ENCODE results near the gene RNF208. TPM values are rescaled to one million over a fixed set of nuclear protein-coding genes. Genes with fewer than 3 reads are reported as not detected.

Gene RNF208
- total and polyA plus RNA-seq, 8 donors: 4.0 to 7.8 (median 5.9) TPM

DNA sequence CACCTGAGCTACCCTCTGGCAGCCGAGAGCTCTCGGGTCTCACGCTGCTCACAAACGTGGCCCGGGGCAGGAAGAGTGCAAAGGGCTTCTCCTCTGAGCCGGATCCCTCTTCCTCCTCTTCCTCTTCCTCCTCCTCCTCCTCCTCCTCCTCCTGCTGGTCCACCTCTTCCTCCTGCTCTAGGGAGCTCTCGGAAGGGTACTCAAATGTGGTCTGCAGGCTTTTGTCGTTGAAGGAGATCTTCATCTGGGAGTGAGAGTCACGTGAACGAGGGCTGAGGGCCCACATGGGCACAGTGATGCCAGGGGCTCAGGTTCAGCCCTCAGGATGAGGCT lies 29.6 kb downstream of the RNF208 start:
- intact Hi-C loops (cut with DNase I): no loop called here
- no peak for DNase-seq
- peaks cover 0 to 28% of the 10 kb centered on the region in 2 donors for H3K36me3 ChIP-seq
- H3K9me3 ChIP-seq: no peaks in the 10 kb centered on the region
- no peak for ATAC-seq
- H3K27ac ChIP-seq: no peak overlapping the region
- H3K27me3 ChIP-seq: no peaks in the 10 kb centered on the region
- H3K4me3 ChIP-seq: no peak overlapping the region
- TF ChIP-seq, protein P1, sequence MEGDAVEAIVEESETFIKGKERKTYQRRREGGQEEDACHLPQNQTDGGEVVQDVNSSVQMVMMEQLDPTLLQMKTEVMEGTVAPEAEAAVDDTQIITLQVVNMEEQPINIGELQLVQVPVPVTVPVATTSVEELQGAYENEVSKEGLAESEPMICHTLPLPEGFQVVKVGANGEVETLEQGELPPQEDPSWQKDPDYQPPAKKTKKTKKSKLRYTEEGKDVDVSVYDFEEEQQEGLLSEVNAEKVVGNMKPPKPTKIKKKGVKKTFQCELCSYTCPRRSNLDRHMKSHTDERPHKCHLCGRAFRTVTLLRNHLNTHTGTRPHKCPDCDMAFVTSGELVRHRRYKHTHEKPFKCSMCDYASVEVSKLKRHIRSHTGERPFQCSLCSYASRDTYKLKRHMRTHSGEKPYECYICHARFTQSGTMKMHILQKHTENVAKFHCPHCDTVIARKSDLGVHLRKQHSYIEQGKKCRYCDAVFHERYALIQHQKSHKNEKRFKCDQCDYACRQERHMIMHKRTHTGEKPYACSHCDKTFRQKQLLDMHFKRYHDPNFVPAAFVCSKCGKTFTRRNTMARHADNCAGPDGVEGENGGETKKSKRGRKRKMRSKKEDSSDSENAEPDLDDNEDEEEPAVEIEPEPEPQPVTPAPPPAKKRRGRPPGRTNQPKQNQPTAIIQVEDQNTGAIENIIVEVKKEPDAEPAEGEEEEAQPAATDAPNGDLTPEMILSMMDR (IDR thresholded peaks at IDR 0.05): no peak
- peaks cover 18 to 41% of the 10 kb centered on the region in 2 donors for H3K4me1 ChIP-seq

DNA sequence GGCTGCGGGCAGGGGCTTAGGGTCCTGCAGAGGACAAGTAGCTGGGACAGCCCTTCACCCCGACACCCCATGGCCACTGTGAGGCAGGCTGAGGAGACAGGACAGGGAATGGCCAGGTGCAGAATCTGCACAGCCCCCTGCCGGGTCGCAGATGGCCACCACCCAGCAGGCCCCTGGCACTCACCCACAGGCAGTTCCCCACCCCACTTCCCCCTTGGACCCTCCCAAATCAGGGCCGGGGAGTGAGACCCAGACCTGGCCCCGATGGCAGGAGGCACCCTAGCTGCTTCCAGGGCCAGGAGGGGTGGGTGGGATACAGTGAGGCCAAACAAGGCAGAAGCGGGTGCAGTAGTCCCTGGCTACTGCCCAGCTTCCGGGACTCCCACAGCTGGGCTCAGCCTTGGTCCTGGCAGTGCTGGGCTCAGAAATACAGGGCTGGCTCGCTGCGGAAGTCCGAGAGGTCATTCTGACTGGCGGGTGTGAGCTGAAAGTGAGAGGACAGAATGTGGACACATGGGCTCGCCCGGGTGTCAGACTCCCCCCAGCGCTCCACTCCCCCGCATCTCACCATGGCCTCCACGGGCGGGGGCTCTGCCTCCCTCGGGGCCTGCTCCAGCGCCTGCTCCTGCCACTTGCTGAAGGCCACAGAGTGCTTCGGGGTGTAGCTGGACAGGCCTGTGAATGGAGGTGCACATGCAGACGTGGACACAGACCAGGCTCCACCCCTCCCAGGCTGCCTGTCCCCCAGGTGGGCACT lies 30.2 kb downstream of the RNF208 start:
- no peak for DNase-seq
- TF ChIP-seq, protein P1 (IDR thresholded peaks at IDR 0.05): no peak
- Histone ChIP-seq H3K36me3 (peaks cover 0 to 33% of the 10 kb centered on the region in 2 donors), H3K4me1 (peaks cover 23 to 43% of the 10 kb centered on the region in 2 donors), H3K9me3 (no peaks in the 10 kb centered on the region), H3K27me3 (no peaks in the 10 kb centered on the region), H3K4me3 (no peak overlapping the region), H3K27ac (no peak overlapping the region)
- intact Hi-C loops (cut with DNase I): no loop called here
- no peak for ATAC-seq

DNA sequence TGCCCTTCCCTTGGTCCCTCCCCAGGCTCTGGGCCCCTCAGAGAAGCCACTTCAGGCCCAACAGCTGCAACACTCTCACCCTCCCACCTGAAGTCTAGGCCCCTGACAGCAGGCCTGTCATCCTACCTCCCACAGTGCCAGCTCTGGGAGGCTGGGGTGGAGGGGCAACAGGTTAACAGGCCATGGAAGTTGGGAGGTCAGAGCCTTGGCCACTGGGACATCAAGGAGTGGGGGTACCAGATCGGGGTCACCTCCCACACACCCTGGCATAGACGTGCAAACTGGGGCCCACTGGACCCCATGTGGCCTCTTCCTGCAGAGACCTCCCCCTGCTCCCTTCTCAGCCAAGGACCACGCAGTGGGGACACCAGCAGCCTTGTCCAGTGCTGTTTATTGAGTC lies 30.8 kb downstream of the RNF208 start:
- no peak overlapping the region for H3K4me3 ChIP-seq
- intact Hi-C loops (cut with DNase I): no loop called here
- H3K36me3 ChIP-seq: peaks cover 0 to 34% of the 10 kb centered on the region in 2 donors
- H3K9me3 ChIP-seq: no peaks in the 10 kb centered on the region
- peaks cover 26 to 44% of the 10 kb centered on the region in 2 donors for H3K4me1 ChIP-seq
- DNase-seq (no peak), ATAC-seq (no peak)
- H3K27ac ChIP-seq: no peak overlapping the region
- TF ChIP-seq, protein P1 (IDR thresholded peaks at IDR 0.05): no peak
- H3K27me3 ChIP-seq: no peaks in the 10 kb centered on the region

DNA sequence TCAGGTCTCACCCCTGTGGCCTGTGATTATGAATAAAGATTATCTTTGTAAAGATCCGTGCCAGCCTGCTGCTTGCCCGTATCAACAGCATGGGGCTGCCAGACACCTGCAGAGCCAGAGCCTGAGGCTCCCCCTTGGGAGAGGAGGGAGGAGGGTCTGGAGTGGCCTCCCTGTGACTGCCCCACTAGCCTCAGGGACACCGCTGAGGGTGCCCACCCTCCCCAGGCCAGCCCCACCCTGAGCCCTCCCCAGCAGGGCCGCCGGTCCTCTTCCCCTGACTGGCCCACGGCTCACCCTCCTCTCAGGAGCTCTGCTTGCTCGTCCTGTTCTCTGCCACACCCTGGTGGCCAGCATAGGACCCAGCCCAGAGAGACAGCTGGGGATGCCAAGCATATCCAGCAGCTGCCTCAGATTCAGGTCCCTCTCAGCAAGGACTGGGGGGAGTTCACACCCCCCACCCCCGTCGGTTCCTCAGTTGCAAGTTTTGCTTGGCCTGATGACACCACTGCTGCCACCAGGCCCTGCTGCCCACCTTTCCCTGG lies 31.7 kb downstream of the RNF208 start:
- H3K27ac ChIP-seq: peak overlapping the region in 1 of 2 donors; percentile 15

More for the DNA sequence above, 31.7 kb downstream of the RNF208 start:
- Histone ChIP-seq H3K27me3 (no peaks in the 10 kb centered on the region), H3K4me3 (peak overlapping the region in 1 of 2 donors; percentile 98), H3K36me3 (peaks cover 0 to 43% of the 10 kb centered on the region in 2 donors), H3K4me1 (peaks cover 26 to 48% of the 10 kb centered on the region in 2 donors), H3K9me3 (no peaks in the 10 kb centered on the region)
- no peak for ATAC-seq
- no peak for DNase-seq
- intact Hi-C loops (cut with DNase I): no loop called here
- TF ChIP-seq, protein P1 (IDR thresholded peaks at IDR 0.05): no peak
